ENCODE measurements around the gene CHP2.
"Not testable (repeated sequence)": the region's sequence is repeated elsewhere in the genome, so short reads cannot be mapped to it uniquely, and the experiment has no call there.

The CHP2 gene

DNA sequence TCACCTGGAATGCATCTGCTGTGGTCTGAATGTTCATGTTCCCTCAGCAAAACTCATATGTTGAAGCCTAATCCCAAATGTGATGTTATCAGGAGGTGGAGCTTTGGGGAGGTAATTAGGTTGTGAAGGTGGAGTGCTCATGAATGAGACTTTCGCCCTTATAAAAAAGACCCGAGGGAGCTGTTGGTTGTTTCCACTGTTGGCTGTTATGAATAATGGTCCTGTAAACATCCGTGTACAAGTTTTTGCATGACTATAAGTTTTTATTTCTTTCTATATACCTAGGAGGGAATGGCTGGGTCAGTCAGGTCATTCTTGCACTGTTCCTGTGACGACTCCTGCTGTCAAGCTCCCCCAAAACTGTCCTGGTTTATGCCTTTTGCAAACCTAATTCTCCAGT, 9.6 kb upstream of the CHP2 start:
- DNase-seq (ENCODE audit: low read depth), result no peak

DNA sequence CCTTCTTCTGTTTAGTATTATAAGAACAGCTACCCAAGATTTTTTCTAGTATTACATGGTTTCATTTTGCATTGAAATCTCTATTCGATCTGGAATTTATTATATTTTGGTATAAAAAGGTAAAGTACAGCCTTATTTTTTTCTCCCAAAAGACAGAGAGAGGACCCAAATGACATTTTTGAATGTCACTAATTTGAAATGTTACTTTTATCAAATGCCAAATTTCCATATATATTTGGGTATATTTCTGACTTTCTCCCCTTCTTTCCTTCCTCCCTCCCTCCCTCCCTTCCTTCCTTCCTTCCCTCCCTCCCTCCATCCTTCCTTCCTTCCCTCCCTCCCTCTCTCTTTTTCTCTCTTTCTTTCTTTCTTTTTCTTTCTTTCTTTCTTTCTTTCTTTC, 6.2 kb upstream of the CHP2 start:
- no peak for DNase-seq (ENCODE audit: low read depth)

DNA sequence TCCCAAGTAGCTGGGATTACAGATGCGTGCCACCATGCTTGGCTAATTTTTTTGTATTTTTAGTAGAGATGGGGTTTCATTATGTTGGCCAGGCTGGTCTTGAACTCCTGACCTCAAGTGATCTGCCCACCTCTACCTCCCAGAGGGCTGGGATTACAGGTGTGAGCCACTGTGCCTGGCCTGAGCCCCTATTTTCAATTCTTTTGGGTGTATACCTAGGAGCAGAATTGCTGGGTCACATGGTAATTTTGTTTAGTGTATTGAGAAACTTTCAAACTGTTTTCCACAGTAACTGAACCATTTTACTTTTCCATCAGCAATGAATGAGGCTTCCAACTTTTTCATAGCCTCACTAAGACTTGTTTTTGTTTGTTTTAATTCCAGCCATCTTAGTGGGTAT, 3.8 kb upstream of the CHP2 start:
- DNase-seq (ENCODE audit: low read depth), result not testable (repeated sequence)

DNA sequence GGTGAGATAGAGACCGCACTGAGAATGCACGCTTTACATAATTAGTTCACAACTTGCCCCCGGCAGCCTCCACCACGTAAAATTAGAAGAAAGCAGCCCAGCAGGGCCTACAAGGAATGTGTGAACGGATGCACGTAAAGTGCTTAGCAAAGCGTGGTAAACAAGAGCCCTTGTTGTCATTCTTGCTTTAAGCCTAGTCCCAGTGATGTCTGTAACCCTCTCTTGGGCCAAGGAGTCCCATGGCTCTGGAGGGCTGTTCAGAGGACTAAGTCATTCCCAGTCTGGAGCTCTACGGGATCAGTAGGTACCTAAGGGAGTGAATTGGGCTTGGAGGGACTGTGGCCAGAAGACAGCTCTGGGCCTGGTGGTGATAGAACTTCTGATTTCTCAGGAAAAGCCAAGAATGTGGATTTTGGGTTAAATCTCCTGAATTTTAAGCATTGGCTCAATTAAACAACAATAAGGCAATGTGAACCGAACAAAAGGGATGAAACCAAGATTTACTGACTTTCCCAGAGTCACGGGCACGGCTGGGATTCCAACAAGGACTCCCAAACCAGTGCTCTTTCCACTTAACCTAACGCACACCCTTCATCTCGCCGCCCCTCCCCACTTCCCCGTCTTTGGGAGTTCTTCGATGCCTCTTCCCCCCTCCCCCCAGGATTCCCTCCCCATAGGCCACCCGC, 775 bp upstream of the CHP2 start:
- DNase-seq (ENCODE audit: low read depth), result no peak

DNA sequence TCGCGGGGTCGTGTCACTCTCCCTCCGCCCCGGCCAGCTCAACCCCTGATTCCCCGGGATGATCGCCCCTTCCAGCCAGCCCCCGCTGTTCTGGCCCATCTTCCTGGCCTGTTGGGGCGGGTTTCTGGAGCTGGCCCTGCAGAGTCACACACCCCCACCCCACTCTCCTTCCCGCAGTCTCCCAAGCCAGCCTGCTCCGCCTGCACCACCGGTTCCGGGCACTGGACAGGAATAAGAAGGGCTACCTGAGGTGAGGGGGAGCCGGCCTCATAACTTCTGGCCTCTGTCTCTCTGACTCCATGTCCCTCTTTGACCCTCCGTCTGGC, 621 bp downstream of the CHP2 start:
- DNase-seq (ENCODE audit: low read depth), result no peak

DNA sequence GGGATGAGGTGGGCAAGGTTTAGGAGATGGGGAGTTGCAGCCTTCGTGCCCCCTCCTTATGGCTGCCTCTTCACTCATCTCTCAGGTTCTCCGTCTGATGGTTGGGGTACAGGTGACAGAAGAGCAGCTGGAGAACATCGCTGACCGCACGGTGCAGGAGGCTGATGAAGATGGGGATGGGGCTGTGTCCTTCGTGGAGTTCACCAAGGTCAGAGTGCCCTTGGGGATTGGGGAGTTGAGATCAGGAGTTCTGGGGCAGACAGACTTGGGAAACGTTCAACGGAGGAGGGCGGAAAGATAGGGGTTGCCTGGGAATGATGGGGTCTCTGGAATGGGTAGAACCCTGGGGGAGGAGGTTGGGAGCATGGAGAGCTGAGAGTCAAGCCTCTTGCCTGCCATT, 2.3 kb downstream of the CHP2 start:
- no peak for DNase-seq (ENCODE audit: low read depth)

DNA sequence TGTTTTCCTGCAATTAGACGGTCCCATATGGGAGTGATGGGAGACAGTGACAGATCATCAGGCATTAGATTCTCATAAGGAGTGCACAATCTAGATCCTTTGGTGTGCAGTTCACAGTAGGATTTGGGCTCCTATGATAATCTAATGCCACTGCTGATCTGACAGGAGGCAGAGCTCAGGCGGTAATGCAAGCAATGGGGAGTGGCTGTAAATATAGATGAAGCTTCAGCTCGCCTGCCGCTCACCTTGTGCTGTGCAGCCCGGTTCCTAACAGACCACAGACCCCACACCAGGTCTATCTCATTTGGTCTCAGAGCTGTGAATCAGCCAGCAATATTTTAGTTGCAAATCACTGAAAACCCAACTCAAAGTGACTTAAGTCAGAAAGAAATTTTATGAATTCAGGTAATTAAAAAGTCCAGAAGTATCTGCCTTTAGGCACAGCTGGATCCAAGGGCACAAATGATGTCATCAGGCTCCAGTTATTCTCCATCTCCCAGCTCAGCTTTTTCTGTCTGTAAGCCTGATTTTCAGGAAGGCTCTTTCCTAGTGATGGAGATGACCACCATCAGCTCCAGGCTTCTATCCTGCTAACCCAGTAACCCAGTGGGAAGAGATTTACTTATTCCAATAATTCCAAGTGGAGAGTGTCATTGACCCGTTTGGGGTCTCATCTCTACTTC, 3.3 kb downstream of the CHP2 start:
- DNase-seq (ENCODE audit: low read depth), result no peak

DNA sequence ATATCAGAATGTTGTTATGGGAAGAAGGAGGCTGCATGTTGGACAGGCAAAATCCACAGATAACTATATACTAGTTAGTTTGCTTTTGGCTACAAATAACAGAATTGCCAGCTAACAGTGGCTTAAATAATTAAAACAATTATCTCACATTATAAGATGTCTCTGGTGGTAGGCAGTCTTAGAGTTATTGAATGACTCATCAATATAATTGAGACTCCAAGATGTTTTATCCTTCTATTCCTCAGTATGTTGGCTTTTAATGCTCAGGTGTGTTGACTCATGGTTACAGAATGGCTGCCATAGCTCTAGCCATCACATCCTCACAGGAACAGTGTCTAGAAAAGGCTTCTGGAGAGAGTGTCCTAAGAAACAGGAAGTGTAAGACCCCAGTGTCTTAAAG, 11.1 kb downstream of the CHP2 start:
- no peak for DNase-seq (ENCODE audit: low read depth)

DNA sequence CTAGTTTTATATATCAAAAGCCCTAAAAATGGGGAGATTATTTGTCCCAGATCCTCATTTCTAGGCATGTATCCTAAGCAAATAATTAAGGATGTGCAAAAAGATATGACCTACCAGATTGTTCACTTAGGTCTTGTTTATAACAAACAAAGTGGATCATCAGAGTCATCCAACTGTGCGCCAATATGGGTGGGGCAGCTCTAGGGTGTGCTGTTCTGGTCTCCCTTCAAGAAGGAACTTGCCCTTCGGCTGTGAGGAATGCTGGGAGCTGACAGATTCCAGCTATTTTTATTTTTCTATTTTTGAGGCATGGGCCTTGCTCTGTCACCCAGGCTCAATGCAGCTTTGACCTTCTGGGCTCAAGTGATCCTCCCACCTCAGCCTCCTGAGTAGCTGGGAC, 13.8 kb downstream of the CHP2 start:
- DNase-seq (ENCODE audit: low read depth), result no peak

DNA sequence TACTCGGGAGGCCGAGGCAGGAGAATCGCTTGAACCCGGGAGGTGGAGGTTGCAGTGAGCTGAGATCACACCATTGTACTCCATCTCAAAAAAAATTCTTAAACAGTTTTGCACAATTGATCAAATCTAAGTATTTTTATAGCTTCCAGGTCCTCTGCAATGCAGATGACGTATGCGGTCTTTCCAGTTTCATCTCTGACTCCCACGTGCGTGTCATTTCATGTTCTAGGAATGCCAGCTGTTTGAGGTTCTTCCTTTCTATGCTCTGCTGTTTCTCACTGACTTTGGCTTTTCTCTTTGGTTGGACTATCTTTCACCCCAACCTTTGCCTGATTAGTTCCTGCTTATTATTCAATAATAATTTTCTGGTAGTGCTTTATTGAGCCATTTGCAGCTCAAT, 16.2 kb downstream of the CHP2 start:
- DNase-seq (ENCODE audit: low read depth), result no peak

DNA sequence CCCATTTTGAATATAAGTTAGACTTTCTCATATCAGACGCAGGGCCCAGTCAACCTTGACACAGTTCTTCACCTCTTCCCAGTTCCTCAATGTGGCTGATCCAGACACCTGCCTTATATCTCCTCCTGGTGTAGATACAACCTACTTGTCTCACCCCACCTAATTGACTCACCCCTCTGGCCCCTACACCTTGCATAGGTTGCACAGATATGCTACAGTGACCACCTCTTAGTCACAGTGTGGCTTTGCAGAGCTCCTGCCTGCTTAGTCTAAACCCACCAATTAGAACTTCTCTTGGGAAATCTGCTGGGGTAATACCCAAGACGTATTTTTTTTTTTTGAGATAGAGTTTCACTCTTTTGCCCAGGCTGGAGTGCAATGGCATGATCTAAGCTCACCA, 16.8 kb downstream of the CHP2 start:
- no peak for DNase-seq (ENCODE audit: low read depth)

DNA sequence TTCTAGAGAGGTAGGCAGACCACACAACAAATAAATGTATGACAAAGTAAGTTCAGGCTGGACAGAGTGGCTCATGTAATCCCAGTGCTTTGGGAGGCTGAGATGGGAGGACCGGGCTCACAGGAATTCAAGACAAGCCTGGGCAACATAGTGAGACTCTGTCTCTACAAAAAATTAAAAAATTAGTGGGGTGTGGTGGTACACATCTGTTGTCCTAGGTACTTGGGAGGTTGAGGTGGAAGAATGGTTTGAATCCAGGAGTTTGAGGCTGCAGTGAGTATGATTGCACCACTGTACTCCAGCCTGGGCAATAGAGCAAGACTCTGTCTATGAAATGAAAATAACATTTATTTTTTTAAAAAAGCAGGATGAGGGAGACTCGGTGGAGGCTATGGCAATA, 18.5 kb downstream of the CHP2 start:
- no peak for DNase-seq (ENCODE audit: low read depth)

DNA sequence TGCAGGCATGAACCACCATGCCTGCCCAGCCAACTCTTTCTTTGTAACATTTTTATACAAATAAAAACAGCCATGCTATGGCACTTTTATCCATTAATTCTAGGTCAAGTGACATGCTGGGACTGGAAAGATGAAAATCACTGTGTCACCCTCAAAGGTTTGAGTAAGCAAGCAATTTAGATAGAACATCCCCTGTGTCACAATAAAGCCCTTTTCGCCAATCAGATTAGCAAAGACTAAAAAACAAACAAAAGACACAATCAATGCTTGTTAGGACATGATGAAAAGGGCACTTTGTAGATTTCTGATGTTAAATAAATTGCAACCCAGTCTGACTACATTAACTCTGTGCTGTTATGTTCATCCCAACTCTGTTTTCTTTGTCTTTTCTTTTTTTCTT, 26.4 kb downstream of the CHP2 start:
- no peak for DNase-seq (ENCODE audit: low read depth)

DNA sequence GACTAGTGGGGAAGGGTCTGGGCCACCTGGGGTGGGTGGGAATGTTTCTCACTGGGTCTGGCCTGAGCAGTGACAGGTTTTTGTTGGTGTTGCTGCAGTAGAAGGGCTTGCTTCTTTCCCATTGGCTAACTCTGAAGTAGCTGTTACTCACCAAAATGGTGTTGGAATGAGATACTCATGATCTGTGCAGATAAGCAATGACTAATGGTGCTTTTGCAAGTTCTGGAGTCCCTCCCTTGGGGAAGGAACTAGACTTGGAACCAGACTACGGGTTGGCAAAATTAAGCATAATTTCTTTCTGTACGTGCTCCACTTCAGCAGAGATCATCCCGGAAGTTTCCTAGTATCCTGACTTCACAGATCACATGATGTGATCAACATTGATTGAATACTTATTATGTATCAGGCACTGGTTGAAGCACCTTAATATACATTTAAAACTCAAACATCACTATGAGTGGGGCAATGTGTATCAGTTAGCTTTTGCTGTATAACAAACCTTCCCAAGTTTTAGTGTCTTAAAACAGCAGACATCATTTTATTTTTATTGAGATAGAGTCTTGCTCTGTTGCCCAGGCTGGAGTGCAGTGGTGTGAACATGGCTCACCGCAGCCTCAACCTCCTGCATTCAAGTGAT, 30.1 kb downstream of the CHP2 start:
- no peak for DNase-seq (ENCODE audit: low read depth)

DNA sequence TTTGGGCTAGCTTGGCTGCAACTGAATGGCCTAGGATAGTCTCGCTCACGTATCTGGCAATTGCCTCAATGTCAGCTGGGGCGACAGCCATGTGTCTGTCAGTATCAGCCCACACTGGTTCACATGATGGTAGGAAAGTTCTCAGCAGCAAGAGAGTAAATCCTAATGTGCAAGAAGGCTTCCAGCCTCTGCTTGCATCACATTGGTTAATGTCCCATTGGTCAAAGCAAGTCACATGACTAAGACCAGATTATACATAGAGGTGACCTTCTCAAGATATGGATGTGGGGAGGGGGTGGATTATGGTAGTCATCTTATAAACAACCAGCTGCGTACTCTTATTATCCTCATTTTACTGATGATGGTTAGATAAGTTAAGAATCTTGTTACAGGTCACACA, 31.0 kb downstream of the CHP2 start:
- no peak for DNase-seq (ENCODE audit: low read depth)

DNA sequence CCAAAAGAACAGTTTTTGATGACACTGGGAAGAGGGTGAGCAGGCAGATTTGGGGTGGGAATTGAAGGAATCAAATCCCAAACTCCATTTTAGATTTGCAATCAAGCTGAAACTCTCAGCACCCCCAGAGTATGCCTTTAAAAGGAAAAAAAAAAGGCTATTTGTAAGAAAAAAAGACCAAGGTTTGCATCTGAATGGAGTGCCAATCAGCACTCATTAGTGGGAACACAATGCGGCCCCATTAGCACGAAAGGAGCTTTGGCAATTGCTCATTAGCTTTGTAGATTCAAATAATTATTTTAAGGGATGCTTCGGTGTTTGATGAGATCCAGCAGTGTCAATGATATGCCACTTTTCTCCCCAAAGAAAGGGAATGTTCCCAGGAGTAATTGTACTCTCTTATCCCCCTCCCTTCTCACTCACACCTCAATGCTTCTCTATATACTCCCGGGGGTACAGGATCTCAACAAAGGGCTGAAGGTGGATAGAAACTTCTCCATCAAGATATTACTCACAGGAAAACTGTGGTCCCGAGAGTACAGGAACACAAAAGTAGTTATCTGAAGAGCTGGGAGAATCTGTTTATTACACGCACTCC, 32.2 kb downstream of the CHP2 start:
- DNase-seq (ENCODE audit: low read depth), result no peak

DNA sequence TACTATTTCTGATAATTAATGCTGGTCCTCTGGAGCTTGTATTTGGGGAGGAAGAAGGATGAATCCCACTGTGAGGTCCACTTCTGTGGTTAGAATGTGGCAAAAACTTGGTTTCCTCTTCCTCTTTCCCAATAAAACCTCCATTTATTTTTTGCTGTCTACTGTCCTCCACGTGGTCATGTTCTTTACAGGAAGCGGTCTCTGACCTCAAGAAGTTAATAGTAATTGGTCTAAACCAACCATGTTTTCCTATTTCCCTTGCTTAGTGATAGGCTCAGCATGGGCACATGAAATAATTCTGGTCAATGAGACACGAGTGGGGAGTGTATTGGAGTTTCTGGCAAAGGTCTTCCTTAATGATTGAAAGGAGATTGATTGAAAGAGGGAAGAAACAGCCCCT, 33.9 kb downstream of the CHP2 start:
- no peak for DNase-seq (ENCODE audit: low read depth)

DNA sequence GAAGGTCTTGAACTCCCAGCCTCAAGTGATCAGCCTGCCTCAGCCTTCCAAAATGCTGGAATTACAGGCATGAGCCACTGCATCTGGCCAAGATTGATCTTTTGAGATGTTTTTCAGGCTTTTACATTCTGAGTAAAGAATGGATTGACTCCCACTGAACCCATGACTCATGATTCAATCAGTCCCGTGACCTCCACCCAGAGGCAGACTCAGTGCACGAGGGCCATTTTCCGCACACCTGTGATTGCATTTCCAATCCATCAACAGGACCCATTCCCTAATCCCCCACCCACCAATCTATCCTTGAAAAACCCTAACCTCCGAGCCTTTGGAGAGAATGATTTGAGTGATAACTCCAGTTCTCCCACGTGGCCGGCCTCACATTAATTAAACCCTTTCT, 40.6 kb downstream of the CHP2 start:
- DNase-seq (ENCODE audit: low read depth), result no peak

DNA sequence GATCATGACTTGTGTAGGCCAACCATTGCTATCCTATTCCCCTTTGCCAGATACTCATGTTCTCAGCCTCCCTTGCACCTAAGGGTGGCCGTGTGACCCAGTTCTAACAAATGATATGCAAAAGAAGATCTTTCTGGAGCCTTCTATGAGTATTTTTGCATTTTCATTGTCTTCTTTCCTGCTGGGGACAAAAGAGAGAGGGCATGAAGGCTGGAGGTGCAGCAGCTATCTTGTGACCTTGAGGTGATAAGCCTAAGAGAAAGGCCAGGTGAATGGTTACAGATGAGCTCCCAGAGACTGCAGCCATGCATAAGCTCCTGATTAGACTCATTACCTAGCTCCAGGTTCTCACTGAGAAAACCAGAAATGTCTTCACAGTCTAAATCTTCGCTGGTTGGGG, 42.1 kb downstream of the CHP2 start:
- no peak for DNase-seq (ENCODE audit: low read depth)

DNA sequence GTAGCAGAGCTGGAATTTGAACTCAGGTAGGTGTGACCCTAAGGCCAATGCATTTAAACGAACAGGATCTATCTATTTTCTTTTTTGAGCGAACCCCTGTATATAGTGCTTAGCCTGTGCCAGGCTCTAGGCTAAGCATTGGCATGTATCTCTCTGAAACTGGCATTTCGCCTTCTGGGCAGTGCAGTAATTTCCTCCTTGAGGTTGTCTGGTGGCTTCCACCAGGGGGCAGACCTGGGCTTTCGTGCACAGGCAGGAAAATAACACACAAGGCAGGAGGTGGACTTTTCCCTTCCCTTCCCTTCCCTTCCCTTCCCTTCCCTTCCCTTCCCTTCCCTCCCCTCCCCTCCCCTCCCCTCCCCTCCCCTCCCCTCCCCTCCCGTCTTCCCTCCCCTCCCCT, 46.6 kb downstream of the CHP2 start:
- peak; percentile 48 for DNase-seq (ENCODE audit: low read depth)

DNA sequence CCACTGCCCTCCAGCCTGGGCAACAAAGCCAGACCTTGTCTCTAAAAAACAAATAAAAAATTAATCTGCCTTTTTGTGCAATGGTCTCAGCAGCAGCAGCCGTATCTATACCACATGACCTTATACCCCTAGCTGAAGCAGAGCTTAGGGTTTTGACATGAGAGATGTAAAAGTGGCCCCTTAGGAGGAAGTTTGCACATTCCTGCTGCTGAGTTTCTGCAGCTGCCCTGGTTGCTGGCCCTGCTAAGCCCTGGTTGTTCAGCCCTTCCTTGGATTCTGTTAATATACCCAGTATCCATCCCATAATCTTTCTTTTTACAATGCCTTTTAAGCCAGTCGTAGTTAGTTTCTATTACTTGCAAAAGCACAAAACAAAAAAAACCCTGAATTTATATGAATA, 48.0 kb downstream of the CHP2 start:
- DNase-seq (ENCODE audit: low read depth), result no peak

DNA sequence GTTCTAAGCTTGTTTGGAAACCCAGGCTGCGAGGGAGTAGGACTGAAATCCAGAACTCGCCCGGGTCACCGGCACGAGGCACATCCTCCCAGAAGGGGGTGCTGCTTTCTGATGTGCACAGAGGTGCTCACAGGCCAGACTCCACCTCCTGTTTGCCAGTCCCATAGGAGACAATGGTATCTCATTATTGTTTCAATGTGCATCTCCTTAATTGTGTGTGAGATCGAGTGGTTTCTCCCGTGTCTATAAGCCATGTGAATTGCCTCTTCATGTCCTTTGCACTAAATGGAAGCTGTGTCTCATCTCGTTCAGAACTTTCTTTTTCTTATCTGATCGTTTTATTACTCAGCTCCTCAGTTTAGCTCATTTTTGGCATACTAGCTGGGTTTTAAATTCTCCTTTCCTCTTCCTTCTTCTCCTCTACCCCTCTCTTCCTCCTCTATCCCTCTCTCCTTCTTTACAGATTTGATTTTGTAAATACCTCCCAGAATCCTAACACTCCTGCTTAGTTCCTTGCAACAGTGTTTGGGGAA, 48.8 kb downstream of the CHP2 start:
- DNase-seq (ENCODE audit: low read depth), result peak; percentile 32

DNA sequence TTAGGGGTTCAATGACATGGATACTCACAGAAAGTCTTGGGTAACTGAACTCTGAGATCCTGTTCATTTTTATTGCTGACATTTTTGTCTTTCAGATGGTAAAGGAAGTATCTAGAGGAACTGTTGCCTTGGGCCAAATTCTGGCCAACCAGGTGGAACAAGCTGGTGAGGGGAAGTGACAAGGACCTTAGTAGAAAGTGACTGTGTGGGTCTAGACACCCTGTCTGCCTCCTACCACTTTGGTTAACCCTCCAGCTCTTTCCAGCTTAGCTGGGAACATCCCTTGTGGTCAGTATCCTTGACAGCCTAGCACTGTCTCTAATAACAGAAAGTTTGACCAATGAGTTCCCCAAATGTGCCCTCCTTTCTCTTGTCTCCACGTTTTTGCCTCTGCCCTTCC, 52.2 kb downstream of the CHP2 start:
- DNase-seq (ENCODE audit: low read depth), result no peak

Measured in T-helper 22 cell (primary cell).